DND-41 (cell line): ENCODE measurements around the gene SPTLC3.

ENCODE experiments used
- ATAC-seq: fragments of 200-7000 bp; cut with Tn5 transposase; 3 replicates; pipeline ENCODE4 v1.9.1; 2021; ENCODE audit warnings: low read depth; ENCODE audit not compliant: insufficient read depth
- DNase-seq: peaks from one replicate; pipeline ENCODE4 v3.0.0-alpha.2; 2020
- H2AFZ ChIP-seq: 2 replicates; pipeline ENCODE4 v1.6.0; 2012; ENCODE audit warnings: low read depth, low read length
- H3K27ac ChIP-seq: 2 replicates; pipeline ENCODE4 v1.5.1; 2012; ENCODE audit warnings: low read length, inconsistent platforms
- H3K27me3 ChIP-seq: fragments of 200-600 bp; sonication (generic); 2 replicates; pipeline ENCODE4 v1.6.0; 2012; ENCODE audit warnings: low read length, mild to moderate bottlenecking, inconsistent platforms; ENCODE audit not compliant: insufficient read depth, poor library complexity
- H3K36me3 ChIP-seq: 2 replicates; pipeline ENCODE4 v1.5.1; 2012; ENCODE audit warnings: low read length, inconsistent platforms; ENCODE audit not compliant: insufficient read depth
- H3K4me1 ChIP-seq: 2 replicates; pipeline ENCODE4 v1.5.1; 2012; ENCODE audit warnings: mild to moderate bottlenecking, low read length; ENCODE audit not compliant: insufficient read depth
- H3K4me2 ChIP-seq: 2 replicates; pipeline ENCODE4 v1.6.0; 2012; ENCODE audit warnings: mild to moderate bottlenecking, moderate library complexity, low read length, inconsistent platforms; ENCODE audit not compliant: insufficient read depth
- H3K4me3 ChIP-seq, 2 experiments: fragments of 200-600 bp in 1 of 2; shearing (Covaris generic) in 1 of 2; 2 replicates each; pipeline ENCODE4 v1.5.1; 2012 to 2016; ENCODE audit warnings: inconsistent platforms in 2 of 2, low read length in 2 of 2, mild to moderate bottlenecking in 2 of 2, low read depth in 1 of 2, moderate library complexity in 1 of 2
- H3K79me2 ChIP-seq: 2 replicates; pipeline ENCODE4 v1.6.0; 2012; ENCODE audit warnings: low read length, inconsistent platforms; ENCODE audit not compliant: insufficient read depth
- H3K9ac ChIP-seq: 2 replicates; pipeline ENCODE4 v1.6.0; 2012; ENCODE audit warnings: low read depth, mild to moderate bottlenecking, inconsistent platforms, low read length, moderate library complexity
- H3K9me3 ChIP-seq: 2 replicates; pipeline ENCODE4 v1.5.1; 2012; ENCODE audit warnings: low read length, moderate library complexity, mild to moderate bottlenecking, inconsistent platforms; ENCODE audit not compliant: insufficient read depth, severe bottlenecking
- H4K20me1 ChIP-seq: 2 replicates; pipeline ENCODE4 v1.6.0; 2012; ENCODE audit warnings: low read length; ENCODE audit not compliant: insufficient read depth
- CTCF ChIP-seq: IDR thresholded peaks from 2 replicates; pipeline ENCODE4 v1.5.1; 2012; ENCODE audit warnings: borderline replicate concordance, low read length, moderate library complexity, mild to moderate bottlenecking; ENCODE audit not compliant: poor library complexity, severe bottlenecking; ENCODE audit errors: extremely low read depth
- EZH2 ChIP-seq: IDR thresholded peaks from 3 replicates; pipeline ENCODE4 v1.6.1; 2012; ENCODE audit warnings: borderline replicate concordance, low read depth, mild to moderate bottlenecking, moderate library complexity, low read length, inconsistent platforms; ENCODE audit not compliant: severe bottlenecking

The SPTLC3 gene

GRCh38 chr20:13013411-13013810 lies 4.6 kb downstream of the SPTLC3 start:
- Histone ChIP-seq H3K9me3 (no peaks in the 10 kb centered on the region), H3K4me3 (no peak overlapping the region), H3K4me2 (no peak overlapping the region), H3K27me3 (peaks cover 17% of the 10 kb centered on the region), H3K79me2 (no peaks in the 10 kb centered on the region), H4K20me1 (no peaks in the 10 kb centered on the region), H3K27ac (no peak overlapping the region), H3K36me3 (no peaks in the 10 kb centered on the region), H2AFZ (no peak overlapping the region), H3K4me1 (peaks cover 8% of the 10 kb centered on the region), H3K9ac (no peak overlapping the region)
- DNase-seq (no peak), ATAC-seq (no peak)
- TF ChIP-seq CTCF (no peak), EZH2 (no peak)

- no peak overlapping the region for H3K27ac ChIP-seq
- no peaks in the 10 kb centered on the region for H3K36me3 ChIP-seq
Observed at GRCh38 chr20:13017235-13017634, 8.5 kb downstream of the SPTLC3 start.

GRCh38 chr20:13017883-13018535 lies 9.2 kb downstream of the SPTLC3 start:
- Histone ChIP-seq H3K79me2 (no peaks in the 10 kb centered on the region), H3K4me3 (no peak overlapping the region), H3K27ac (no peak overlapping the region), H3K4me2 (no peak overlapping the region), H3K4me1 (no peaks in the 10 kb centered on the region), H2AFZ (no peak overlapping the region), H3K9me3 (peaks cover 8% of the 10 kb centered on the region), H4K20me1 (no peaks in the 10 kb centered on the region), H3K27me3 (no peaks in the 10 kb centered on the region), H3K9ac (no peak overlapping the region), H3K36me3 (no peaks in the 10 kb centered on the region)
- DNase-seq (no peak), ATAC-seq (no peak)
- TF ChIP-seq CTCF, result no peak
- TF ChIP-seq EZH2, result no peak

More at GRCh38 chr20:13017235-13017634, 8.5 kb downstream of the SPTLC3 start:
- H3K79me2 ChIP-seq, result no peaks in the 10 kb centered on the region
- no peaks in the 10 kb centered on the region for H4K20me1 ChIP-seq
- H3K9ac ChIP-seq, result no peak overlapping the region
- TF ChIP-seq EZH2 (no peak), CTCF (no peak)
- peaks cover 6% of the 10 kb centered on the region for H3K9me3 ChIP-seq
- no peak overlapping the region for H3K4me2 ChIP-seq
- no peak for DNase-seq
- H2AFZ ChIP-seq, result no peak overlapping the region
- ATAC-seq, result no peak
- no peaks in the 10 kb centered on the region for H3K4me1 ChIP-seq
- no peaks in the 10 kb centered on the region for H3K27me3 ChIP-seq
- no peak overlapping the region for H3K4me3 ChIP-seq
